ENCODE data around the gene CYB5D1. TPM values are rescaled to one million over a fixed set of nuclear protein-coding genes. Genes with fewer than 3 reads are reported as not detected.
"Not testable (repeated sequence)": the region's sequence is repeated elsewhere in the genome, so short reads cannot be mapped to it uniquely, and the experiment has no call there.

CYB5D1 gene
- total RNA-seq, result 24.2 TPM
- long read RNA-seq, transcript CYB5D1-201 (4 exons, 3,509 nt), result major isoform, 18 of 24 reads
- long read RNA-seq, partial matches to known transcripts, result 0 of 24 reads
- long read RNA-seq, other reads (novel, unspliced or antisense), result 1 of 24 reads

DNA sequence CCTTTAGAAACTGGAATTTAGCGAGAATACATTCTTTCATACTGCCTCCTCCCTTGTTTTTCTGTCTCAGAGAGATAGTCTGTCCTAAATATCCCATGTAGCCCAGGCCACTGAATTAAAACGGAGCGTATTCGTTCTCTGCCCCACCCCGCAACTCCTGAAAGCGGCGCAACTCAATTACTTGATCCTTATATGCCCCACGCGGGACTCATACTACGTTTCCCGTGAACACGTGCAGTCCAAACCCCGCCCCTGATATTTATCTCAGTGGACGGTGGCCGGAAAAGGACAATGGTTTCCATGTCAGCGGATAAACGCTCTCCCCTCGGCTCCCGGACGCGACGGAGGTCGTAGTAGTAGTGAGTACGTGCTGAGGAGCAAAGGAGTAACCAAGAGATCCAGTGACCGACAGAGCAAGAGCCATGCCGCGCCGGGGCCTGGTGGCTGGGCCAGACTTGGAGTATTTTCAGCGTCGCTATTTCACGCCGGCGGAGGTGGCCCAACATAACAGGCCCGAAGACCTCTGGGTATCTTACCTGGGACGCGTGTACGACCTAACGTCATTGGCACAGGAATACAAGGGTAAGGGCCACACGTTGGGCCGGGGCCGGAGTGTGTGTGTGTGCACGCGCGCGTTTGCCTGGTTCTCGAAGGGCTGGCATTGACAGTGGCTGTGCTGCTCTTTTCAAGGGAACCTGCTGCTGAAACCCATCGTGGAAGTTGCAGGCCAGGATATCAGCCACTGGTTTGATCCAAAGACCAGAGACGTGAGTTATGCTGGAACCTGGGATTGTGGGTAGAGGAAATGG, at the start of gene CYB5D1:
Gene CYB5D1, plus strand, starts transcription at position 291 of the 809 bp plus-strand sequence. Its CDS starts 132 bp downstream, at position 423.
- peak; percentile 74 for ATAC-seq (ENCODE audit: poor library complexity)
- intact Hi-C loops (cut with DNase I), result loop anchor here (1.0 to 5.0 kb wide), 3 partner anchors 15 to 36 kb away; partner anchors contain the start of gene KDM6B

DNA sequence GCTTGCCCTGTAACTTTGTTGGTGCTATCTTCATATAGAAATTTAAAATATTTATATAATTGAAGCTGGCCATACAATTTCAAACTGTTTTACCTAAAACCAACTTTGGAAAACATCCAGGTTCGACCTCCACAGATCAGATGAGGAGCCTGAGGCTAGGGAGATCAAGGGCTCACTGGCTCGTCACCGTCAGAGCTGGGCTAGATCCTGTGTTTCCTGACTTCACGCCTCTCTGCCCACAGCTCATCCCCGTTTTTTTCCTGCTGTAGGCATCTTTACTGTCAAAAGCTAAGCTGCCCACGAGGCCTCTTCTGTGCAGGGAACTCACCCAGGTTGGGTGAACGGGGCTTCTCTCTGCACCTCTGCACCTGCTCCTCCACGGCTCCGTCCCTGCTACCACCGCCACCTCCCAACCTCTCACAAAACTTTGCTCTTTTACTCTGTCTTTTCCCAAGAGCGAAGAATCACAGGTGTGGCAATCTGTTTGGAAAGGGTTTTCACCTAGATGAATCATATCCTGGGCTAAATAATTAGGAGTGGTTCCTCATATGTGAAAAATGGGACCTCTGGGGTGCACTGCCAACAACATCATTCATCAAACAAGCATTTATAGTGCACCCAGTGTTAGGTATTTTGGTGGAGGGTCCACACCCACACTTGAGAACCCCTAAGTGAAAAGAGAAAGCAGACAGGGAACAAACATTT, 48.6 kb upstream of the CYB5D1 start:
- intact Hi-C loops (cut with DNase I), result no loop called here
- ATAC-seq (ENCODE audit: poor library complexity), result no peak

More for the DNA sequence above, at the start of gene CYB5D1:
- DNase-seq, result peak; percentile 92

DNA sequence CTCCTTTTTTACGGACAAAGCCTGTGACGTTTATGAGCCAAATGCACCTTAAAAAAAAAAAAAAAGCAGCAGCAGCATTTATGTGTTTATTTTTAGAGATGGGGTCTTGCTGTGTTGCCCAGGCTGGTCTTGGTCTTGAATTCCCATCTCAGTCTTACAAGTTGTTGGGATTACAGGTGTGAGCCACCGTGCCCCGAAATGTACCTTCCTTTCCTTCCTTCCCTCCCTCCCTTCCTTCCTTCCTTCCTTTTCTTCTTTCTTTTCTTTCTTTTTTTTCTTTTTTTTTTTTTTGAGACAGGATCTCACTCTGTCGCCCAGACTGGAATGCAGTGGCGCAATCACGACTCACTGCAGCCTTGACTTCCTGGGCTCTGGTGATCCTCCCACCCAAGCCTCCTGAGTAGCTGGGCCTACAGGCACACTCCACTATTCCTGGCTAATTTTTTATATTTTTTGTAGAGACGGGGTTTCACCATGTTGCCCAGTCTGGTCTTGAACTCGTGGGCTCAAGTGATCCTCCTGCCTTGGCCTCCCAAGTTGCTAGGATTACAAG, 47.9 kb upstream of the CYB5D1 start:
- intact Hi-C loops (cut with DNase I); ATAC-seq (ENCODE audit: poor library complexity); DNase-seq: not testable (repeated sequence)

More for the DNA sequence above, 48.6 kb upstream of the CYB5D1 start:
- DNase-seq, result no peak

- ATAC-seq (ENCODE audit: poor library complexity) (no peak), DNase-seq (no peak)
- intact Hi-C loops (cut with DNase I), result no loop called here
Observed at GRCh38 chr17:7811251-7811650, 46.6 kb upstream of the CYB5D1 start.

DNA sequence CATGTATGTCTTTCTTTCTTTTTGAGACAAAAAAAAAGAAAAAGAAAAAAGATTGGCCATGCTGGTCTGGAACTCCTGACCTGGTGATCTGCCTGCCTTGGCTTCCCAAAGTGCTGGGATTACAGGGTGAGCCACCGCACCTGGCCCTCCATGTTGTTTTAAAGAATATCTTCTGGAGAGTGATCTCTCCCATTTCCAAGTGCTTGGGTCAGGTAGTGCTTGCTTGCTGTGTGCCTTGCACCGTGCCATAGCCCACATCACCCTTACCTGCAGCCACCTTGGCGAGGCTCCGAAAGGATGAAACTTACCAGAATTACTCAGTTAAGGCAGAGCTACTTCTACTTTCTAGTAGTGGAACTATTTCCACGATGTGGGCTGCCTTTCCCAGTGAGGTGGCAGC, 42.8 kb upstream of the CYB5D1 start:
- intact Hi-C loops (cut with DNase I), result no loop called here
- ATAC-seq (ENCODE audit: poor library complexity), result no peak
- no peak for DNase-seq

DNA sequence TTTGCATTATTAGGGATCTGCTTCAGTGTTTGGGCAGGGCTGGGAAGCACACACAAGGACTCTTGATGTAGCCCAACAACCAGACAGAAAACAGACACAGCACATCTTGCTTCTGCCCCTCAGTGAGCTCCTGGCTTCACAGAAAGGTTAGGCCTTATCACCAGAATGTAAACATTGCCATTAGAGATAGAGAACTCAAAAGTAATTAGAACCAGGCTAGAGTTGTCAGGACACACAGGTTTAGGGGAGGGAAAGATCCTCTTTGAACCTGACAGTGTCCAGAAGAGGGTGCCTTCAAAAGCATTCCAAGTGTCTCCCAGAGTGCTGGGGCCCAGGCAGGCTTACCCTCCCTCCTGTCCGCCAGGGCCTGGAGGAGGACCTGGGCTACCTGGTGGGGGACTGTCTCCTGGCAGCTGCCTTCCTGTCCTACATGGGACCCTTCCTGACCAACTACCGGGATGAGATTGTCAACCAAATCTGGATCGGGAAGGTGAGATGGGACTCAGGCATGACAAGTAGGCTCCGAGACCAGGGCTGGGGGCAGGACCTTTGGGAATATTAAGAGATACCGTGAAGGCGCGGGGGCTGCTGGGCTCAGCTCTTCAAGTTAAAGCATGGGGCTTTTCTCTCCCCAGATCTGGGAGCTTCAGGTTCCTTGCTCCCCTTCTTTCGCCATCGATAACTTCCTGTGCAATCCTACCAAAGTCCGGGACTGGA, 40.7 kb upstream of the CYB5D1 start:
- DNase-seq (no peak), ATAC-seq (ENCODE audit: poor library complexity) (no peak)
- intact Hi-C loops (cut with DNase I), result no loop called here

DNA sequence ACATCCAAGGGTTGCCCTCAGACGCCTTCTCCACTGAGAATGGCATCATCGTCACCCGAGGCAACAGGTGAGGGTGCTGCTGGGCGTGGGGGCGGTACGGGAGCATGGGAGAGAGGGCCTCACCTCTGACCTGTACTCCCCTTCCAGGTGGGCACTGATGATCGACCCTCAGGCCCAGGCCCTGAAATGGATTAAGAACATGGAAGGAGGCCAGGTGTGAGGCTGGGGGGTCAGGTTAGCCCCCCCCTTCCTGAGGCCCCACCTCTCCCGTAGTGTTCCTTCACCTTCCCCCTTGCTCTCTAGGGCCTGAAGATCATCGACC, 40.2 kb upstream of the CYB5D1 start:
- ATAC-seq (ENCODE audit: poor library complexity) (no peak), DNase-seq (no peak)
- intact Hi-C loops (cut with DNase I), result no loop called here

DNA sequence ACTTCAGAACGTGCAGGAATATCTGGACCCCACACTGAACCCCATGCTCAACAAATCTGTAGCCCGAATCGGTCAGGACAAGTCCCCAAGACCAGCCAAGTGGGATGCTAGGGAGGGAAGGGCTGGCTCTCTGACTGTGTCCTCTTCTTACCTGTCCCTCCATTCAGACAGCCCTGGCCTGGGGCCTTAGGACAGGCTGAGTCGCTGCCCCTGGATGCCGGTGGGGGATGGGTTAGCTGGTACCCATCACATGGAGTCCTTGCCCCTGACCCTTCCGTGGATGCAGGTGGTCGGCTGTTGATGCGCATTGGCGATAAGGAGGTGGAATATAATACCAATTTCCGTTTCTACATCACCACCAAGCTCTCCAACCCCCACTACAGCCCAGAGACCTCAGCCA, 39.8 kb upstream of the CYB5D1 start:
- intact Hi-C loops (cut with DNase I), result no loop called here
- ATAC-seq (ENCODE audit: poor library complexity) (no peak), DNase-seq (no peak)

- ATAC-seq (ENCODE audit: poor library complexity) (no peak), DNase-seq (no peak)
- intact Hi-C loops (cut with DNase I), result no loop called here
Observed at GRCh38 chr17:7818746-7819645, 38.8 kb upstream of the CYB5D1 start.

- intact Hi-C loops (cut with DNase I), result loop anchor here (5.0 to 10.0 kb wide), 2 partner anchors 37 to 75 kb away; partner anchors contain the start of genes CYB5D1, NAA38 and TMEM88
- ATAC-seq (ENCODE audit: poor library complexity), result no peak
- DNase-seq, result no peak
Observed at GRCh38 chr17:7820231-7820630, 37.6 kb upstream of the CYB5D1 start.

DNA sequence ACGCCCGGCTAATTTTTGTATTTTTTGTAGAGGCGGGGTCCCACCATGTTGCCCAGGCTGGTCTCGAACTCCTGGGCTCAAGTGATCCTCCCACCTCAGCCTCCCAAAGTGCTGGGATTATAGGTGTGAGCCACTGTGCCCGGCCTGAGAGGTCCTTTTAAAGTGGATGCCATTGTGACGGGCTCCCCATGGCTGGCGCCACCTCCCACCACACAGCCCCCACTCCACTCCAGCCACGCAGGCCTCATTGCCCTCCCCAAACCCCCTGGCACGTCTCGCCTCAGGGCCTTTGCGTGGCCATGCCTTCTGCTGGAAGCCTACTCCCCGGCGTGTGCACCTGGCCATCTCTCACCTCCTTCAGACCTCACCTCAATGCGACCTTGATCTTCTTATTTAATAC, 35.7 kb upstream of the CYB5D1 start:
- intact Hi-C loops (cut with DNase I), result loop anchor here (5.0 to 10.0 kb wide), 2 partner anchors 35 to 73 kb away; partner anchors contain the start of genes CYB5D1, NAA38 and TMEM88
- ATAC-seq (ENCODE audit: poor library complexity) (no peak), DNase-seq (no peak)

DNA sequence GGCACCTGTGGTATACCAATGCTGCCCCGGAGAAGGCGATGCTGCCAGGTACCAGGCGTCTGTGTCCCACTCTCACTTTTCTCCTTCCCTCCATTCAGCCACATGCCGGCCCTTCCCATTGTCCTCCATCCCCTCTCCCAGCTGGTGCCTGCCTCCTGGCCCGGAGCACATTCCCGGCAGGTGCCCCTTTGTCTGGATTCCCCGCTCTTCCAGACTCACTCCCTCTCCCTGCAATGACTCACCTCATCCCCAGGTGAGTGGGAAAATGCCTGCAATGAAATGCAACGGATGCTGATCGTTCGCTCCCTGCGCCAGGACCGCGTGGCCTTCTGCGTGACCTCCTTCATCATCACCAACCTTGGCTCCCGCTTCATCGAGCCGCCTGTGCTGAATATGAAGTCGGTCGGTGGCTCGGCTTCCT, 34.2 kb upstream of the CYB5D1 start:
- DNase-seq (no peak), ATAC-seq (ENCODE audit: poor library complexity) (no peak)
- intact Hi-C loops (cut with DNase I), result loop anchor here (5.0 to 10.0 kb wide), 2 partner anchors 34 to 71 kb away; partner anchors contain the start of genes CYB5D1, NAA38 and TMEM88

DNA sequence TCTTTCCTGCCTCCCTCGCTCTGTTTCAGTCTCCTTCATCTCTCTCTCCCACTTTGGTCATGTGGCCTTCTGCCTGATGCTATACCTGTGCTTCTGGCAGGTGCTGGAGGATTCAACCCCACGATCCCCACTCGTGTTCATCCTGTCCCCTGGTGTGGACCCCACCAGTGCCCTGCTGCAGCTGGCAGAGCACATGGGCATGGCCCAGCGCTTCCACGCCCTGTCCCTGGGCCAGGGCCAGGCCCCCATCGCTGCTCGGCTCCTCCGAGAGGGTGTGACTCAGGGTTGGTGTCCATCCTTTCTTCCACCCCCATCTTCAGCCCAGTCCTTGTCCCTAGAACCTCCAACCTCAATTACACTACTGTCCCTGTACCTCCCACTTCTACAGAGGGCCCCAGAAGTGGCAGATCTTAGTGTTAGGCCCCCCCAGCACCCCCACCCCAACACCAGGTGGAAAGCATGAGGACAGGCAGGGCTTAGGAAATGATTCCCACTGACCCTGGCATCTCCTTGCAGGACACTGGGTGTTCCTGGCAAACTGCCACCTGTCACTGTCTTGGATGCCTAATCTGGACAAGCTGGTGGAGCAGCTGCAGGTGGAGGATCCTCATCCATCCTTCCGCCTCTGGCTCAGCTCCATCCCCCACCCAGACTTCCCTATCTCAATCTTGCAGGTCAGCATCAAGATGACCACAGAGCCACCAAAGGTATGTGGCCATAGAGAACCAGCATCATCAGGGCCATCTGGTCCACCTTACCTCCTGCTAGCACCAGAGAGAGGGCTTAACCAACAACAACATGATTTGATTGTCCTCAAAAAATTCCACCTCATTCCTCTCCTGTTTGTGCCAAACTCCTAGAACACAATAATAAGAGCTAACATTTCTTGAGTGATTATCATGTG, 33.5 kb upstream of the CYB5D1 start:
- DNase-seq (no peak), ATAC-seq (ENCODE audit: poor library complexity) (no peak)
- intact Hi-C loops (cut with DNase I), result loop anchor here (5.0 to 10.0 kb wide), 2 partner anchors 33 to 71 kb away; partner anchors contain the start of genes CYB5D1, NAA38 and TMEM88

- intact Hi-C loops (cut with DNase I), result loop anchor here (10.0 kb wide), 1 partner anchor 69 kb away; no protein-coding TSS in a partner anchor
Observed at GRCh38 chr17:7825206-7825990, 32.4 kb upstream of the CYB5D1 start.

DNA sequence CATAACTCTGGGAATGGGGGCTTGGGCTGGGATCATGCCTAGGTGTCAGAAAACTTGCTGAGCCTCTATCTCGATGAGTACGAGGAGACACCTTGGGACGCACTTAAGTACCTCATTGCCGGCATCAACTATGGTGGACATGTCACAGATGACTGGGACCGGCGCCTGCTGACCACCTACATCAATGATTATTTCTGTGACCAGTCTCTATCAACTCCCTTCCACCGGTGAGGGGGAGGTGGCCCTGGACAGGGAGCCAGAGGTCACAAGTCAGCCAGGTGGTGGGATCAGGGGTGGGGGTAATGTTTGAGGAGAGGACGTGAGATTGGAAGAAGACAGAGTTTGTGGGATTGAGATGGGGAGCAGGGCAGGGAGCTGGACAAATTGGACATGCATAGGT, 27.2 kb upstream of the CYB5D1 start:
- intact Hi-C loops (cut with DNase I), result no loop called here
- ATAC-seq (ENCODE audit: poor library complexity), result no peak

More at GRCh38 chr17:7825206-7825990, 32.4 kb upstream of the CYB5D1 start:
- DNase-seq (no peak), ATAC-seq (ENCODE audit: poor library complexity) (no peak)

GRCh38 chr17:7831233-7831632, 26.6 kb upstream of the CYB5D1 start:
- ATAC-seq (ENCODE audit: poor library complexity) (no peak), DNase-seq (no peak)
- intact Hi-C loops (cut with DNase I), result no loop called here

More for the DNA sequence above, 27.2 kb upstream of the CYB5D1 start:
- no peak for DNase-seq

All from Right ventricle myocardium superior (tissue), 1 donor.